Prostate gland (tissue), 2 donors: ENCODE results near the gene SP8. TPM values are rescaled to one million over a fixed set of nuclear protein-coding genes. Genes with fewer than 3 reads are reported as not detected.

Experiments
- DNase-seq: peaks from one replicate; pipeline ENCODE4 v3.0.0-alpha.2; 2019; ENCODE audit warnings: low spot score
- H3K27ac ChIP-seq, 2 donors: fragments of 200-600 bp; sonication (generic); 2 replicates each; pipeline ENCODE4 v1.5.1; 2017 to 2019
- H3K27me3 ChIP-seq: fragments of 200-600 bp; sonication (generic); replicated peaks from 2 replicates; pipeline ENCODE4 v1.5.1; 2019; ENCODE audit not compliant: insufficient read depth
- H3K36me3 ChIP-seq, 2 donors: fragments of 200-600 bp; sonication (generic); 1 replicate in 1 of 2; 2 replicates in 1 of 2; pipeline versions ENCODE4 v1.5.1 to v1.8.1; 2017 to 2019
- H3K4me1 ChIP-seq: fragments of 200-600 bp; sonication (generic); replicated peaks from 2 replicates; pipeline ENCODE4 v1.5.1; 2019
- H3K4me3 ChIP-seq, 2 donors: fragments of 200-600 bp; sonication (generic); 2 replicates each; pipeline ENCODE4 v1.5.1; 2017 to 2019
- H3K9me3 ChIP-seq: fragments of 200-600 bp; sonication (generic); 2 replicates; pipeline ENCODE4 v1.5.1; 2017
- POLR2A ChIP-seq: fragments of 450-650 bp; IDR thresholded peaks from one replicate; pipeline ENCODE4 v1.6.1; 2016; ENCODE audit warnings: antibody characterized with exemption, mild to moderate bottlenecking
- POLR2AphosphoS5 ChIP-seq: sonication (generic); formaldehyde crosslinking; IDR thresholded peaks from one replicate; pipeline ENCODE4 v1.6.1; 2017; ENCODE audit warnings: antibody characterized with exemption
- WGBS: methylation state at CpG from one replicate; pipeline ENCODE4 v1.1.5; 2018; 5-methylcytosine and 5-hydroxymethylcytosine counted together
- intact Hi-C: fragments of 100-400 bp; cut with DNase I; formaldehyde crosslinking; loops from one replicate; pipeline ENCODE4 v1.14.2; 2022
- total RNA-seq, 2 donors: library from RNA; depleted of rRNA; stranded (reverse); fragments of >200 nt; gene quantifications; one replicate each; pipeline ENCODE4 v1.1.0, GENCODE V29; 2016
- TF ChIP-seq, protein P1 (sequence below), 4 experiments: fragments of 200-600 bp in 2 of 4; fragments of 450-650 bp in 2 of 4; sonication (generic) in 2 of 4; IDR thresholded peaks; 1 replicate in 3 of 4; 2 replicates in 1 of 4; pipeline ENCODE4 v1.5.1; 2016 to 2019; ENCODE audit warnings: antibody characterized with exemption in 4 of 4, mild to moderate bottlenecking in 2 of 4, moderate library complexity in 2 of 4

Gene SP8
- total RNA-seq, 2 donors from 2014 or later: 7.4 to 44.5 TPM

DNA sequence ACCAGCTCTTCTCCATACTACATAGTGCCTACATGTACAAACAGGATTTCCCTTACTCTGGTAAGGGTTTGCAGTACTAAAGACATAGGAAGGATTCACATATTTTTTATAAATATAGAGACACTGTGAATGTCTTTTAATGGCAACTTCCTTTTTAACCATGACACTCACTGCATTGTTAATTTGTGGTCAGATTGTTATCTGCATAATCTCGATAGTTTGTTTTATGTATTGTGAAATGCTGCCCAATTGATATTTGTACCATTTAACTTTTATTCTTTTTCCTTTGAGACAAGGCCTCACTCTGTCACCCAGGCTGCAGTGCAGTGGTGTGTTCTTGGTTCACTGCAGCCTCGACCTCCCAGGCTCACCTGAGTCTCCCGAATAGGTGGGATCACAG, 39.7 kb downstream of the SP8 start:
- intact Hi-C loops: no loop called here
- no peak overlapping the region for H3K27ac ChIP-seq
- no peaks in the 10 kb centered on the region for H3K4me1 ChIP-seq
- H3K4me3 ChIP-seq: no peak overlapping the region
- no peaks in the 10 kb centered on the region for H3K9me3 ChIP-seq
- no peaks in the 10 kb centered on the region for H3K27me3 ChIP-seq
- TF ChIP-seq, protein P1, sequence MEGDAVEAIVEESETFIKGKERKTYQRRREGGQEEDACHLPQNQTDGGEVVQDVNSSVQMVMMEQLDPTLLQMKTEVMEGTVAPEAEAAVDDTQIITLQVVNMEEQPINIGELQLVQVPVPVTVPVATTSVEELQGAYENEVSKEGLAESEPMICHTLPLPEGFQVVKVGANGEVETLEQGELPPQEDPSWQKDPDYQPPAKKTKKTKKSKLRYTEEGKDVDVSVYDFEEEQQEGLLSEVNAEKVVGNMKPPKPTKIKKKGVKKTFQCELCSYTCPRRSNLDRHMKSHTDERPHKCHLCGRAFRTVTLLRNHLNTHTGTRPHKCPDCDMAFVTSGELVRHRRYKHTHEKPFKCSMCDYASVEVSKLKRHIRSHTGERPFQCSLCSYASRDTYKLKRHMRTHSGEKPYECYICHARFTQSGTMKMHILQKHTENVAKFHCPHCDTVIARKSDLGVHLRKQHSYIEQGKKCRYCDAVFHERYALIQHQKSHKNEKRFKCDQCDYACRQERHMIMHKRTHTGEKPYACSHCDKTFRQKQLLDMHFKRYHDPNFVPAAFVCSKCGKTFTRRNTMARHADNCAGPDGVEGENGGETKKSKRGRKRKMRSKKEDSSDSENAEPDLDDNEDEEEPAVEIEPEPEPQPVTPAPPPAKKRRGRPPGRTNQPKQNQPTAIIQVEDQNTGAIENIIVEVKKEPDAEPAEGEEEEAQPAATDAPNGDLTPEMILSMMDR (IDR thresholded peaks at IDR 0.05): no peak
- TF ChIP-seq POLR2AphosphoS5 (no peak), POLR2A (no peak)
- 48% methylated on average over 3 of the region's 3 CpGs for WGBS
- no peak for DNase-seq
- H3K36me3 ChIP-seq: no peaks in the 10 kb centered on the region

DNA sequence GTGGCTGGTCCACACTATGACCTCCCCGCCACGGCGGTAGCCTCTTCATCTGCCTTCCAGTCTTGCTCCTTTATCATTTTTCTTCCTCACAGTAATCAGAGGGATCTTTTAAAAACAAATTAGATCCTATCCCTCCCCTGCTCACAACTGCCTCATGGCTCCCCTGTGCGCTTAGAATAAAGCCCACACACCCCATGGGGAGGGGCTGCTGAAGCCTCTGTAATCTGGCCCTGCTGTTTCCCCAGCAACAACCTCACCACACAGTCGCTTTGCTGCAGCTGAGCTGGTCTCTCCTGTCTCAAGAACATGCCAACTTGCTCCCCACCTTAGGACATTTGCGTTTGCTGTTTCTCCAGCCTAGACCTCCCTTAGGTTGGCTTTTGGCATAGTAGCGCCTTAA, 41.0 kb downstream of the SP8 start:
- intact Hi-C loops: no loop called here
- TF ChIP-seq POLR2AphosphoS5: no peak
- no peak for TF ChIP-seq POLR2A
- TF ChIP-seq, protein P1 (IDR thresholded peaks at IDR 0.05): no peak
- DNase-seq: no peak
- Histone ChIP-seq H3K4me1 (no peaks in the 10 kb centered on the region), H3K27me3 (no peaks in the 10 kb centered on the region), H3K27ac (no peak overlapping the region), H3K36me3 (no peaks in the 10 kb centered on the region), H3K9me3 (no peaks in the 10 kb centered on the region), H3K4me3 (no peak overlapping the region)
- 78% methylated on average over 7 of the region's 7 CpGs for WGBS

DNA sequence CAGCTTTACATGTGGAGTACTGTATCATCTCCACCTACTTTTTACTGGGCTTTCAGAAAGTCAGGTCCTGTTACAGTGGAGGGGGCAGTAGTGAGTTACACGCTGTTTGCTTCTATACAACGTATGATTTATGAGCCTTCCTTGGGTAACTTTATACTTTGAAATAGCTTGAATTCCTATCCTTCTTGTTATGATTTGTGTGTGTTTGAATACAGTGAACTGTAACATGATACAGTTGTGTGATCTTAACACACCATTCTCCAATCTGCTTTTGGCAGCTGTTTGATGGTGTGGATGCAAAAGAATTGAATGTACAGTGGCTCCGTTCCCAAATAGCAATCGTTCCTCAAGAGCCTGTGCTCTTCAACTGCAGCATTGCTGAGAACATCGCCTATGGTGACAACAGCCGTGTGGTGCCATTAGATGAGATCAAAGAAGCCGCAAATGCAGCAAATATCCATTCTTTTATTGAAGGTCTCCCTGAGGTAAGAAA, 41.7 kb downstream of the SP8 start:
- no peaks in the 10 kb centered on the region for H3K9me3 ChIP-seq
- no peak overlapping the region for H3K4me3 ChIP-seq
- no peak for DNase-seq
- 10% methylated on average over 7 of the region's 7 CpGs for WGBS
- intact Hi-C loops: no loop called here
- TF ChIP-seq POLR2AphosphoS5: no peak
- no peaks in the 10 kb centered on the region for H3K36me3 ChIP-seq
- no peak overlapping the region for H3K27ac ChIP-seq
- H3K4me1 ChIP-seq: no peaks in the 10 kb centered on the region
- no peaks in the 10 kb centered on the region for H3K27me3 ChIP-seq

DNA sequence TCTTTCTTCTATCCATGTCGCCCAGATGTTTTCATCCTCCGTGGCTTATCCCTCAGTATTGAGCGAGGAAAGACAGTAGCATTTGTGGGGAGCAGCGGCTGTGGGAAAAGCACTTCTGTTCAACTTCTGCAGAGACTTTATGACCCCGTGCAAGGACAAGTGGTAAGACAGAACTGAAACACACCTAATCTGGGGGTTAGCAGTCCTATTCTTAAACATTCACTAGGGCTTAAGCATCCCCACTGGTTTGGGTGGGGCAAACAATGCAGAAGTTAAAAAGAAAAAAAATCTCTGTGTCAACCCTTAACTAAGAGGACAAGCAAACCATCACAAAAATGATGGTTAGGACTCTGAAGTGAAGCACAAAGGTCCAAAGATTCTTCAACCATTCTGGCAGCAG, 43.8 kb downstream of the SP8 start:
- no peaks in the 10 kb centered on the region for H3K27me3 ChIP-seq
- no peak overlapping the region for H3K4me3 ChIP-seq
- H3K27ac ChIP-seq: no peak overlapping the region
- DNase-seq: no peak
- intact Hi-C loops: no loop called here
- 80% methylated on average over 5 of the region's 5 CpGs for WGBS
- no peak for TF ChIP-seq POLR2AphosphoS5
- no peak for TF ChIP-seq POLR2A
- TF ChIP-seq, protein P1 (IDR thresholded peaks at IDR 0.05): no peak
- H3K9me3 ChIP-seq: no peaks in the 10 kb centered on the region
- H3K4me1 ChIP-seq: no peaks in the 10 kb centered on the region
- no peaks in the 10 kb centered on the region for H3K36me3 ChIP-seq

DNA sequence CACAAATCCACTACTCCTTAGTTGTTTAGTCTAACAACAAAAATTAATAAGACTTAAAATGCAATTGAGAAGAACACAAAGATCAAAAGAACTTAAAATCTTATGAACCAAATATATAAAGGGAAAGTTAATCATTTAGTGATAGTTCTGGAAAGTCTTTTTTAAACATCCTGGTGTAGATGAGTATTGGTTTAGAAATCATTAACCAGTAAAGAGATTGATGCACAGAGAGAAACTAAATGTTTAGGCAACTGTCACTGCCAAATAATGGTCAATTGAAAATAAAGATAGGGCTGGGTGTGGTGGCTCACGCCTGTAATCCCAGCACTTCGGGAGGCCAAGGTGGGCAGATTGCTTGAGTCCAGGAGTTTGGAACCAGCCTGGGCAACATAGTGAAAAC, 44.9 kb downstream of the SP8 start:
- WGBS: 95% methylated on average over 2 of the region's 2 CpGs
- intact Hi-C loops: no loop called here
- no peaks in the 10 kb centered on the region for H3K27me3 ChIP-seq

More for the DNA sequence above, 44.9 kb downstream of the SP8 start:
- TF ChIP-seq POLR2AphosphoS5 (no peak), POLR2A (no peak)
- TF ChIP-seq, protein P1 (IDR thresholded peaks at IDR 0.05): no peak
- Histone ChIP-seq H3K4me1 (no peaks in the 10 kb centered on the region), H3K27ac (no peak overlapping the region), H3K4me3 (no peak overlapping the region), H3K36me3 (no peaks in the 10 kb centered on the region), H3K9me3 (no peaks in the 10 kb centered on the region)
- DNase-seq: no peak
